GM12878 (cell line): Measurements from ENCODE around the gene LRRN4CL. TPM values are rescaled to one million over a fixed set of nuclear protein-coding genes. Genes with fewer than 3 reads are reported as not detected.
A peak's percentile ranks its signal among the peaks of the same experiment; 100 is the strongest.

Source experiments
- BCLAF1 ChIP-seq: fragments of 450-650 bp; IDR thresholded peaks from 2 replicates; pipeline ENCODE4 v1.6.1; 2017; ENCODE audit warnings: antibody characterized with exemption, mild to moderate bottlenecking, moderate library complexity
- CEBPB ChIP-seq, 2 experiments: fragments of 150-350 bp in 1 of 2; IDR thresholded peaks; 2 replicates each; pipeline ENCODE4 v1.6.1; 2012 to 2014; ENCODE audit warnings: low read depth in 2 of 2, low read length in 2 of 2, borderline replicate concordance in 1 of 2, inconsistent platforms in 1 of 2
- CREM ChIP-seq: IDR thresholded peaks from 2 replicates; pipeline ENCODE4 v1.6.1; 2014; ENCODE audit warnings: antibody characterized with exemption, low read depth
- ESRRA ChIP-seq: IDR thresholded peaks from 2 replicates; pipeline ENCODE4 v1.6.1; 2012; ENCODE audit warnings: mild to moderate bottlenecking, low read length, improper control_type of control experiment
- ETV6 ChIP-seq, 2 experiments: fragments of 450-650 bp in 1 of 2; IDR thresholded peaks in 1 of 2; conservative IDR thresholded peaks in 1 of 2; 2 replicates each; pipeline ENCODE4 v1.6.1; 2014; ENCODE audit warnings: antibody characterized with exemption in 1 of 2, borderline replicate concordance in 1 of 2, low read depth in 1 of 2, mild to moderate bottlenecking in 1 of 2, moderate library complexity in 1 of 2
- FOS ChIP-seq: IDR thresholded peaks from 3 replicates; pipeline ENCODE4 v1.6.1; 2011; ENCODE audit warnings: borderline replicate concordance; ENCODE audit not compliant: insufficient read length; ENCODE audit errors: extremely low read depth
- IKZF2 ChIP-seq, 2 experiments: fragments of 450-650 bp; IDR thresholded peaks; 2 replicates each; pipeline ENCODE4 v1.6.1; 2017; ENCODE audit warnings: mild to moderate bottlenecking in 2 of 2, moderate library complexity in 2 of 2
- IRF4 ChIP-seq: IDR thresholded peaks from 2 replicates; pipeline ENCODE4 v1.6.1; 2011; ENCODE audit warnings: low read depth, low read length
- JUNB ChIP-seq: IDR thresholded peaks from 2 replicates; pipeline ENCODE4 v1.6.1; 2016; ENCODE audit warnings: antibody characterized with exemption, mild to moderate bottlenecking
- MTA2 ChIP-seq: fragments of 450-650 bp; IDR thresholded peaks from 2 replicates; pipeline ENCODE4 v1.6.1; 2016; ENCODE audit warnings: low read depth, mild to moderate bottlenecking, moderate library complexity
- MTA3 ChIP-seq: IDR thresholded peaks from 2 replicates; pipeline ENCODE4 v1.6.1; 2012; ENCODE audit warnings: low read length, inconsistent platforms, borderline replicate concordance
- NFXL1 ChIP-seq: fragments of 450-650 bp; IDR thresholded peaks from 2 replicates; pipeline ENCODE4 v1.6.1; 2017; ENCODE audit warnings: antibody characterized with exemption, mild to moderate bottlenecking, borderline replicate concordance
- NR2C2 ChIP-seq: IDR thresholded peaks from 2 replicates; pipeline ENCODE4 v1.6.1; 2011; ENCODE audit warnings: borderline replicate concordance, low read depth; ENCODE audit not compliant: control insufficient read depth, insufficient read length
- NRF1 ChIP-seq: conservative IDR thresholded peaks from 2 replicates; pipeline ENCODE4 v1.6.1; 2011; ENCODE audit warnings: mild to moderate bottlenecking, low read depth, low read length, improper control_type of control experiment
- PML ChIP-seq: IDR thresholded peaks from 2 replicates; pipeline ENCODE4 v1.6.1; 2012; ENCODE audit warnings: low read length, inconsistent platforms
- RELB ChIP-seq: fragments of 450-650 bp; IDR thresholded peaks from 2 replicates; pipeline ENCODE4 v1.6.1; 2017; ENCODE audit warnings: low read depth, mild to moderate bottlenecking, moderate library complexity
- RUNX3 ChIP-seq: IDR thresholded peaks from 2 replicates; pipeline ENCODE4 v1.6.1; 2012; ENCODE audit warnings: low read length, inconsistent platforms
- SREBF2 ChIP-seq: IDR thresholded peaks from 2 replicates; pipeline ENCODE4 v1.6.1; 2012; ENCODE audit warnings: mild to moderate bottlenecking, low read length
- STAT1 ChIP-seq: fragments of 450-650 bp; conservative IDR thresholded peaks from 2 replicates; pipeline ENCODE4 v1.6.1; 2014; ENCODE audit warnings: antibody characterized with exemption, mild to moderate bottlenecking
- STAT3 ChIP-seq: IDR thresholded peaks from 2 replicates; pipeline ENCODE4 v1.6.1; 2011; ENCODE audit warnings: low read depth, low read length, improper control_type of control experiment
- SUZ12 ChIP-seq: fragments of 200-600 bp; sonication (generic); IDR thresholded peaks from one replicate; pipeline ENCODE4 v1.6.1; 2018; ENCODE audit warnings: antibody characterized with exemption, mild to moderate bottlenecking; ENCODE audit not compliant: unreplicated experiment
- TAF1 ChIP-seq: IDR thresholded peaks from 2 replicates; pipeline ENCODE4 v1.6.1; 2011; ENCODE audit warnings: mild to moderate bottlenecking, low read depth, low read length, borderline replicate concordance
- TBL1XR1 ChIP-seq: IDR thresholded peaks from 2 replicates; pipeline ENCODE4 v1.6.1; 2012; ENCODE audit warnings: low read depth, low read length, improper control_type of control experiment
- TCF12 ChIP-seq: IDR thresholded peaks from 2 replicates; pipeline ENCODE4 v1.6.1; 2011; ENCODE audit warnings: low read depth, mild to moderate bottlenecking, low read length
- ZNF217 ChIP-seq: fragments of 450-650 bp; IDR thresholded peaks from 2 replicates; pipeline ENCODE4 v1.6.1; 2017; ENCODE audit warnings: antibody characterized with exemption, mild to moderate bottlenecking
- polyA plus RNA-seq, 11 experiments: library from polyadenylated mRNA; depleted of rRNA in 4 of 11; unstranded in 6 of 11; stranded (reverse) in 5 of 11; fragments of >200 nt; fragmentation: Nextera tagmentation in 4 of 11; fragmentation: Illumina TruSeq in 1 of 11; extraction: Ambion mirVana in 4 of 11; extraction: Trizol in 1 of 11; gene quantifications; 1 replicate in 1 of 11; 2 replicates in 10 of 11; pipeline versions ENCODE4 v1.2.1 to v1.2.3, GENCODE V29; 2011 to 2016; ENCODE audit warnings: inconsistent platforms in 2 of 11, missing spikeins in 2 of 11, low read depth in 1 of 11
- total RNA-seq, 4 experiments: library from RNA; depleted of rRNA in 3 of 4; stranded (reverse); fragments of >200 nt in 3 of 4; fragmentation: Illumina TruSeq in 1 of 4; extraction: Trizol in 1 of 4; gene quantifications; 2 replicates each; pipeline versions ENCODE4 v1.2.1 to v1.2.3, GENCODE V29; 2013 to 2021

LRRN4CL gene
- total and polyA plus RNA-seq, 10 of the 15 experiments (the other 5 are each of a cell fraction or from before 2014, with no cell fraction given) = 0.01 to 0.06 TPM; not detected in 8

GRCh38 chr11:62727165-62727871 lies 38.0 kb upstream of the LRRN4CL start, which contains the start of gene HNRNPUL2 (continued):
- TF ChIP-seq RELB (no peak), ETV6 (conservative IDR thresholded peaks at IDR 0.05 in 1 of 2, IDR thresholded peaks at IDR 0.05 in 1 of 2; ENCODE audit: borderline replicate concordance in 1 of 2, low read depth in 1 of 2) (peak in 1 of 2 experiments; percentile 17; a peak in 2 of 4 replicates), CEBPB (IDR thresholded peaks at IDR 0.05; ENCODE audit: borderline replicate concordance in 1 of 2, low read depth in 2 of 2, low read length in 2 of 2) (no peak), ZNF217 (no peak), SUZ12 (no peak), IRF4 (peak; percentile 64), NRF1 (peak; percentile 81), PML (peak; percentile 96), JUNB (no peak), SREBF2 (no peak), TBL1XR1 (0 out of 2 replicates have a peak, but pooled peaks have one; percentile 63), MTA3 (no peak), TAF1 (peak; percentile 64; the same call in 1 of the 2 replicates), MTA2 (no peak), NFXL1 (no peak), FOS (no peak), STAT1 (peak; percentile 46; the same call in 1 of the 2 replicates), STAT3 (no peak), TCF12 (peak; percentile 77; the same call in 1 of the 2 replicates), ESRRA (no peak), BCLAF1 (no peak), IKZF2 (IDR thresholded peaks at IDR 0.05) (no peak; a peak in 1 of 4 replicates), CREM (peak; percentile 53), NR2C2 (no peak), RUNX3 (0 out of 2 replicates have a peak, but pooled peaks have one; percentile 20)
